ENCODE measurements around the gene CLGN. TPM values are rescaled to one million over a fixed set of nuclear protein-coding genes. Genes with fewer than 3 reads are reported as not detected.
A peak's percentile ranks its signal among the peaks of the same experiment; 100 is the strongest.

Gene CLGN
- 21.6 TPM for total RNA-seq (ENCODE audit: unreplicated experiment)
- long read RNA-seq, transcript CLGN-201 (15 exons, 3,043 nt) = major isoform, 6 of 28 reads
- long read RNA-seq, partial matches to known transcripts = 17 of 28 reads
- long read RNA-seq, other reads (novel, unspliced or antisense) = 5 of 28 reads

- H3K9me3 Mint-ChIP-seq (ENCODE audit: unreplicated experiment) = no peaks in the 10 kb centered on the region
- DNase-seq (ENCODE audit: low spot score) = peak; percentile 95
- no peak for TF ChIP-seq CTCF (IDR thresholded peaks at IDR 0.05; ENCODE audit: unreplicated experiment)
- H3K4me3 Mint-ChIP-seq (ENCODE audit: unreplicated experiment) = peak within 1 kb of the TSS; percentile 93
- peak within 1 kb of the TSS; percentile 70 for H3K27ac Mint-ChIP-seq (ENCODE audit: unreplicated experiment)
- H3K4me1 Mint-ChIP-seq (ENCODE audit: unreplicated experiment) = peaks cover 22% of the 10 kb centered on the region
- H3K27me3 Mint-ChIP-seq (ENCODE audit: unreplicated experiment) = peaks cover 3% of the 10 kb centered on the region
- no peaks in the 10 kb centered on the region for H3K36me3 Mint-ChIP-seq (ENCODE audit: low read depth, unreplicated experiment)
These were observed at the start of gene CLGN for GRCh38 chr4:140427106-140427918. TSS of gene CLGN (minus strand) at chr4:140427648. CDS start at chr4:140413078, 14,570 bp downstream.

- H3K4me1 Mint-ChIP-seq (ENCODE audit: unreplicated experiment) = peaks cover 23% of the 10 kb centered on the region
- no peaks in the 10 kb centered on the region for H3K9me3 Mint-ChIP-seq (ENCODE audit: unreplicated experiment)
- no peak overlapping the region for H3K27ac Mint-ChIP-seq (ENCODE audit: unreplicated experiment)
- H3K36me3 Mint-ChIP-seq (ENCODE audit: low read depth, unreplicated experiment) = no peaks in the 10 kb centered on the region
- DNase-seq (ENCODE audit: low spot score) = no peak
- H3K27me3 Mint-ChIP-seq (ENCODE audit: unreplicated experiment) = peaks cover 6% of the 10 kb centered on the region
- TF ChIP-seq CTCF (IDR thresholded peaks at IDR 0.05; ENCODE audit: unreplicated experiment) = no peak
- no peak overlapping the region for H3K4me3 Mint-ChIP-seq (ENCODE audit: unreplicated experiment)
These were observed 44.7 kb upstream of the CLGN start for GRCh38 chr4:140472156-140472555.

DNA sequence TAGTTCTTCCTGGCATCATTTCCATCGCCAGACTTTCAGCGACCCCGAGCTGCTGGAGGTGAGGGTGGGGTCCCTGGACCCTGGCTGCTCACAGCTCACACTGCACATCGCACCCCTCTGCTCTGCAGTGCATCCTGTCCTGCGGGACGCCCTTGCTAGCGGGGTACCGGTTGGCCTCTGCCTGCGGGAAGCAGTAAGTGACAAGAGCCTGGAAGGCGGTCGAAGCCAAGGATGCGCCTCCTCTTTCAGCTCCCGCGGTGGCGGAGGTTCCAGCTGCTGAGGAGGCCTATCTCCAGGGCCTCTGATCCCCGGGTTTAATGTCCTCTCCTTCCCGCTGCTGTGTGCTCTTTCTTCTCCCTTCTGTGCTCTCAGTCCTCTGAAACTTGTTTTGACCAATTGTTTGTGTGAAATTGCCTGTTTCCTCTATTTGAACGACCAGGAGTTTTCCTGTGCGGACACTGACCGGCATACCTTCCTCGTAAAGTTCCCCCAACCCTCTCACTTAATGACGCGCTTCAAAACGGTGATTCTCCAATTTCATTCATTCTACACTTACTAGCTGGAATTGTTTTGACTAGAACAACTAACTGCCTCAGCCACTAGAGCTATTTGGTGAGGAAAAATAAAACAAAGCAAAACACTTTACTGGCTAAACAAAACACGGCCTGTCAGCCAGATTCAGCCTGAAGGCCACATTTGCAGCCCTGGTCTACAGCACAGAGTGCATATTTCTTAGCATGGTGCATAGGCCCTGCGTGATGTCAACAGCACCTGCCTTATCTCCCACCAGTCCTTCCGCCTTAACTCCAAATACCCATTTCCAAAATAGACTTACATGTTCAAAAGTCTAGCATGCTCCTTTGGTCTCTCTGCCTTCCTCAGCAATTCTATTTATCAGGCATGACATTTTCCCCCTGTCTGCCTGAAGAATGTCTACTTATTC is 42.6 kb upstream of the CLGN start:
- Mint-ChIP-seq H3K9me3 (ENCODE audit: unreplicated experiment) (no peaks in the 10 kb centered on the region), H3K4me3 (ENCODE audit: unreplicated experiment) (peak overlapping the region; percentile 35), H3K27me3 (ENCODE audit: unreplicated experiment) (peaks cover 6% of the 10 kb centered on the region), H3K27ac (ENCODE audit: unreplicated experiment) (peak overlapping the region; percentile 82), H3K36me3 (ENCODE audit: low read depth, unreplicated experiment) (no peaks in the 10 kb centered on the region), H3K4me1 (ENCODE audit: unreplicated experiment) (peaks cover 23% of the 10 kb centered on the region)
- DNase-seq (ENCODE audit: low spot score) = peak; percentile 53
- no peak for TF ChIP-seq CTCF (IDR thresholded peaks at IDR 0.05; ENCODE audit: unreplicated experiment)

GRCh38 chr4:140466146-140466545 is 38.7 kb upstream of the CLGN start:
- Mint-ChIP-seq H3K4me1 (ENCODE audit: unreplicated experiment) (peaks cover 22% of the 10 kb centered on the region), H3K4me3 (ENCODE audit: unreplicated experiment) (no peak overlapping the region), H3K36me3 (ENCODE audit: low read depth, unreplicated experiment) (no peaks in the 10 kb centered on the region), H3K9me3 (ENCODE audit: unreplicated experiment) (no peaks in the 10 kb centered on the region), H3K27me3 (ENCODE audit: unreplicated experiment) (peaks cover 4% of the 10 kb centered on the region), H3K27ac (ENCODE audit: unreplicated experiment) (no peak overlapping the region)
- no peak for TF ChIP-seq CTCF (IDR thresholded peaks at IDR 0.05; ENCODE audit: unreplicated experiment)
- no peak for DNase-seq (ENCODE audit: low spot score)

Measured in endothelial cell (in vitro differentiated cells).